HepG2 (cell line): ENCODE data around the gene HYAL1. TPM values are rescaled to one million over a fixed set of nuclear protein-coding genes. Genes with fewer than 3 reads are reported as not detected.

Experiments used
- BORCS8-MEF2B ChIP-seq: sonication (generic); formaldehyde crosslinking; IDR thresholded peaks from 2 replicates; pipeline ENCODE4 v1.8.0; 2022; ENCODE audit warnings: mild to moderate bottlenecking, missing genetic modification reagents
- CHD2 ChIP-seq: IDR thresholded peaks from 2 replicates; pipeline ENCODE4 v1.6.1; 2011; ENCODE audit warnings: low read depth, low read length, improper control_type of control experiment
- CREB3 ChIP-seq: sonication (generic); formaldehyde crosslinking; IDR thresholded peaks from 2 replicates; pipeline ENCODE4 v1.5.0; 2020; ENCODE audit warnings: missing genetic modification reagents
- FOXM1 ChIP-seq: sonication (generic); formaldehyde crosslinking; IDR thresholded peaks from 2 replicates; pipeline ENCODE4 v1.5.0; 2020; ENCODE audit warnings: missing genetic modification reagents
- HHEX ChIP-seq: IDR thresholded peaks from 2 replicates; pipeline ENCODE4 v1.6.1; 2016; ENCODE audit warnings: control low read depth
- MATR3 ChIP-seq: sonication (generic); formaldehyde crosslinking; IDR thresholded peaks from 2 replicates; pipeline ENCODE4 v1.4.0; 2020; ENCODE audit warnings: missing genetic modification reagents
- MXD1 ChIP-seq: sonication (generic); formaldehyde crosslinking; IDR thresholded peaks from 2 replicates; pipeline ENCODE4 v1.4.0; 2020; ENCODE audit warnings: mild to moderate bottlenecking, missing genetic modification reagents
- NRL ChIP-seq: sonication (generic); formaldehyde crosslinking; IDR thresholded peaks from 2 replicates; pipeline ENCODE4 v1.5.0; 2020; ENCODE audit warnings: missing genetic modification reagents, mild to moderate bottlenecking, moderate library complexity, borderline replicate concordance
- RAD21 ChIP-seq: fragments of 450-650 bp; formaldehyde crosslinking; IDR thresholded peaks from 2 replicates; pipeline ENCODE4 v1.5.0; 2020; ENCODE audit warnings: mild to moderate bottlenecking
- U2AF1 ChIP-seq: fragments of 200-400 bp; formaldehyde crosslinking; optimal IDR thresholded peaks from 2 replicates; pipeline ENCODE3; 2017; ENCODE audit warnings: mild to moderate bottlenecking, low read depth, low read length
- XRCC5 ChIP-seq: fragments of 200-400 bp; formaldehyde crosslinking; optimal IDR thresholded peaks from 2 replicates; pipeline ENCODE3; 2017; ENCODE audit warnings: mild to moderate bottlenecking, low read length
- ZBTB21 ChIP-seq: sonication (generic); formaldehyde crosslinking; IDR thresholded peaks from 2 replicates; pipeline ENCODE4 v1.4.0; 2020; ENCODE audit warnings: missing genetic modification reagents
- ZBTB3 ChIP-seq: sonication (generic); formaldehyde crosslinking; IDR thresholded peaks from 2 replicates; pipeline ENCODE4 v1.4.0; 2020; ENCODE audit warnings: low read depth, mild to moderate bottlenecking, moderate library complexity, missing genetic modification reagents, borderline replicate concordance
- ZBTB43 ChIP-seq: sonication (generic); formaldehyde crosslinking; conservative IDR thresholded peaks from 2 replicates; pipeline ENCODE4 v1.4.0; 2020; ENCODE audit warnings: missing genetic modification reagents
- ZFP91 ChIP-seq: sonication (generic); formaldehyde crosslinking; IDR thresholded peaks from 2 replicates; pipeline ENCODE4 v1.9.0; 2022; ENCODE audit warnings: missing genetic modification reagents, mild to moderate bottlenecking, borderline replicate concordance
- ZNF761 ChIP-seq: sonication (generic); formaldehyde crosslinking; conservative IDR thresholded peaks from 2 replicates; pipeline ENCODE4 v1.4.0; 2020; ENCODE audit warnings: mild to moderate bottlenecking, missing genetic modification reagents
- ZUFSP ChIP-seq: sonication (generic); formaldehyde crosslinking; IDR thresholded peaks from 2 replicates; pipeline ENCODE4 v1.9.0; 2021; ENCODE audit warnings: missing genetic modification reagents, mild to moderate bottlenecking, borderline replicate concordance
- polyA plus RNA-seq, 8 experiments: library from polyadenylated mRNA; depleted of rRNA in 3 of 8; stranded (reverse) in 7 of 8; unstranded in 1 of 8; fragments of >200 nt; fragmentation: Illumina TruSeq in 4 of 8; extraction: Trizol in 4 of 8; gene quantifications; 2 replicates each; pipeline versions ENCODE4 v1.2.1 to v1.2.3, GENCODE V29; 2011 to 2016; ENCODE audit warnings: low read depth in 4 of 8, missing spikeins in 1 of 8, mixed read lengths in 1 of 8; ENCODE audit not compliant: insufficient read depth in 1 of 8
- total RNA-seq, 5 experiments: library from RNA; depleted of rRNA; stranded (reverse); fragments of >200 nt; fragmentation: Illumina TruSeq; extraction: Trizol; gene quantifications; 2 replicates each; pipeline ENCODE4 v1.2.3, GENCODE V29; 2016; ENCODE audit warnings: low read depth in 1 of 5

HYAL1 gene
- total and polyA plus RNA-seq, 2 of the 13 experiments (the other 11 are each of a cell fraction or from before 2014, with no cell fraction given), result 76.5 to 193 TPM

GRCh38 chr3:50342813-50343633 lies 39.6 kb upstream of the HYAL1 start (continued):
- TF ChIP-seq ZUFSP (CRISPR knock-in tag), result no peak
- 0 out of 2 replicates have a peak, but pooled peaks have one; percentile 26 for TF ChIP-seq RAD21 (CRISPR knock-in tag)
- TF ChIP-seq ZBTB21 (CRISPR knock-in tag), result no peak
- TF ChIP-seq XRCC5, result peak; percentile 26
- no peak for TF ChIP-seq CREB3 (CRISPR knock-in tag)
- no peak for TF ChIP-seq ZBTB3 (CRISPR knock-in tag)
- no peak for TF ChIP-seq ZNF761 (CRISPR knock-in tag)
- TF ChIP-seq FOXM1 (CRISPR knock-in tag), result no peak
- no peak for TF ChIP-seq BORCS8-MEF2B (CRISPR knock-in tag)
- no peak for TF ChIP-seq MATR3
- TF ChIP-seq CHD2, result no peak
- TF ChIP-seq HHEX, result no peak
- TF ChIP-seq ZFP91, result peak; percentile 17; the same call in 1 of the 2 replicates
- no peak for TF ChIP-seq MXD1 (CRISPR knock-in tag)
- TF ChIP-seq NRL, result no peak
- no peak for TF ChIP-seq ZBTB43 (CRISPR knock-in tag)
- TF ChIP-seq U2AF1, result no peak
